Measurements from ENCODE around the gene CD248. TPM values are rescaled to one million over a fixed set of nuclear protein-coding genes. Genes with fewer than 3 reads are reported as not detected.

Gene CD248
- total RNA-seq, 2 donors from 2014 or later: 7.6 to 10.7 TPM

- DNase-seq (ENCODE audit: low spot score): no peak
- Histone ChIP-seq H3K27ac (no peak overlapping the region), H3K4me3 (no peak overlapping the region), H3K9me3 (no peaks in the 10 kb centered on the region), H3K27me3 (no peaks in the 10 kb centered on the region), H3K36me3 (no peaks in the 10 kb centered on the region), H3K4me1 (peaks cover 4 to 39% of the 10 kb centered on the region in 2 donors)
- no peak for TF ChIP-seq CTCF (IDR thresholded peaks at IDR 0.05)
Measured at GRCh38 chr11:66329165-66329673, 12.4 kb upstream of the CD248 start.

DNA sequence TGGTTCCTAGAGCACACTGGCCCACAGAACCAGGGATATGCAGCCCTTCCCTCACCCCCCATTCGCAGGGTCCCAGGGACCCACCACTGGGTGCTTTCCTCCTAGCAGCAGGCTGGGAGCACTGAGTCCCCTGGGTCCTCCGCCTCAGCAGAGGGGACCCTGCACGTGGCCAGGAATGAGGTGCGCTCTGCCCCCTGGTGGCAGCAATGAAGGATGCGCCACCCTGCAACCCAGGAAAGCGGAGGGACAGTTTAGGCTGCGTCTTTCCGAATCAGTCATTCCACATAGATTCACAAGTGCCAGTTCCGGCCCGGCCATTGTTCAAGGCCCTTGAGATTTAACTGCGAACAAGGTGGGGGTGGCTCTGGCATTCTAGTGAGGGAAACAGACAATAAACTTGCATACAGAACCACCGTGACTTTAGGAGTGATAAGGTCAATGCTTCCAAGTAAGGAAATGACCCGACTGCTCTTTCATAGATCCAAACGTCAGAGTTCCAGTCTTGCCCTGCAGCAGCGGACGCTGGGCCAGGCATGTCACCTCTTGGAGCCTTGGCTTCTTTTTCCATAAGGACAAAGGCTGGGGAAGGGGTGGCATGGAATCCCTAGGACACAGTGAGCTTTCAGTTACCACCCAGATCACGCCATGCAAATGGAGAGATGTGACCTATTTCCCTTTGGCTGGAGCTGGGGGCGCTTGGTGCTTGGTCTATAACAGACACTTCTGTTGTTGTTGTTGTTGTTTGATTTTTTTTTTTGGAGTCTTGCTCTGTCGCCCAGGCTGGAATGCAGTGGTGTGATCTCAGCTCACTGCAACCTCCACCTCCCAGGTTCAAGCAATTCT lies 11.7 kb upstream of the CD248 start:
- Histone ChIP-seq H3K27me3 (no peaks in the 10 kb centered on the region), H3K9me3 (no peaks in the 10 kb centered on the region), H3K4me1 (peaks cover 4 to 39% of the 10 kb centered on the region in 2 donors), H3K36me3 (no peaks in the 10 kb centered on the region), H3K27ac (peak overlapping the region; percentile 15 to 87), H3K4me3 (peak overlapping the region in 1 of 2 donors; percentile 18)
- TF ChIP-seq CTCF (IDR thresholded peaks at IDR 0.05): peak; percentile 88 to 95
- DNase-seq (ENCODE audit: low spot score): peak; percentile 89

DNA sequence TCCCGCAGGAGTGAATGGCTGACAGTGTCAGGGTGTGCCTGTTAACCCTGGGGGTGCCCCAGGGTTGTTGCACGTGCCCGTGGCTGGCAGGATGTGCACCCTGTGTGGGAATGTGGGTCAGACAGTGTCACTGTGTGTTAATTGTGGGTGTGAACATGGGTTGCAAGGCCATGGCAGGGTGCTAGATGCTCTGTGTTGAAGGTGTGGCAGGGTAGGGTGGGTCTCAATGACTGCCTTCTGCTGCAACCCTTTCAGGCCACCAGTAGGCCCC lies 11.1 kb upstream of the CD248 start:
- Histone ChIP-seq H3K9me3 (no peaks in the 10 kb centered on the region), H3K4me3 (no peak overlapping the region), H3K4me1 (peaks cover 4 to 39% of the 10 kb centered on the region in 2 donors), H3K27me3 (no peaks in the 10 kb centered on the region), H3K27ac (peak overlapping the region; percentile 15 to 87), H3K36me3 (no peaks in the 10 kb centered on the region)
- TF ChIP-seq CTCF (IDR thresholded peaks at IDR 0.05): no peak
- no peak for DNase-seq (ENCODE audit: low spot score)

- DNase-seq (ENCODE audit: low spot score): no peak
- no peaks in the 10 kb centered on the region for H3K27me3 ChIP-seq
- H3K36me3 ChIP-seq: no peaks in the 10 kb centered on the region
- H3K27ac ChIP-seq: peak overlapping the region; percentile 79 to 87
- H3K4me3 ChIP-seq: no peak overlapping the region
- no peaks in the 10 kb centered on the region for H3K9me3 ChIP-seq
- H3K4me1 ChIP-seq: peaks cover 4 to 39% of the 10 kb centered on the region in 2 donors
- TF ChIP-seq CTCF (IDR thresholded peaks at IDR 0.05): no peak
Measured at GRCh38 chr11:66327171-66328030, 10.6 kb upstream of the CD248 start.

DNA sequence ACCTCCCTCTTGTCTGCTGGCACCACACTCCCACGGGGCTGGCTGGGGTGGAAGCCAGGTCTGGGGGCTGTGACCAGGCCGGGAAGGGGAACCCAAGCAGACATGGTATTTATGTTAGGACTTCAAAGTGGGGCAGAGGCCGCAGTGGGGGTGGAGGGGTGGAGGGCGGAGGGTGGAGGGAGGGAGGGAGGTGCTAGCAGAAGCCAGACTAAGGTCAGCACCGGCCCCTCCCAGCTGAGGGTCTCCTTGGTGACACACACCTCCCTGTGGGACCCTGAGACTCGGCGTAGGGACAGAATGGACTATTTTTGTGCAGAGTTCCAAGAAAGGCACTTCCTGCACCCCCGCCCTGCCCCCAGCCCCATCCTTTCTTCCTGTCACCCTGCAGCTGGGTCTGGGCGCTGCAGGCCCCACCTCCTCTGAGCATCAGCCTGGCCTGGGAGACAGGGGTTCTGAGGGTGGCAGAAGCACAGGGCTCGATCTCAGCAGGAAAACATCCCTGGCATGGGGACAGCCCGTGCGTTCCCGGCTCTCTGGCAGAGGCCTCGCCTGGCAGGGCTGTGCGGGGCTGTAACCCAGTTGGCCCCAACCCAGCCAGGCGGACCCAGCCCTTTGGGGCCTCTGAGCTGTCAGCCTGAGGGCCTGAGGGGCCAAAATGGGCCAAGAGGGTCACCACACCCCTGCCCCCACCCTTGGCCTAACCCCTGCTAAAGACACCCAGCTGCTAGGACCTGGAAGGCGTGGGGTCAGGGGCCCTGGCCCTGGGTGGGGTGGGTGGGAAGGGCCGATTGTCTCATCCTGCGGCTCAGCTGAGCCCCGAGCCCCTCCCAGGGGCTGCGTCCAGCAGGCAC lies 9.6 kb upstream of the CD248 start:
- H3K27me3 ChIP-seq: no peaks in the 10 kb centered on the region
- H3K27ac ChIP-seq: peak overlapping the region; percentile 79 to 87
- TF ChIP-seq CTCF (IDR thresholded peaks at IDR 0.05): no peak
- no peak overlapping the region for H3K4me3 ChIP-seq
- H3K9me3 ChIP-seq: no peaks in the 10 kb centered on the region
- no peaks in the 10 kb centered on the region for H3K36me3 ChIP-seq
- no peak for DNase-seq (ENCODE audit: low spot score)
- peaks cover 4 to 39% of the 10 kb centered on the region in 2 donors for H3K4me1 ChIP-seq
